ENCODE data around the gene FAM216A. TPM values are rescaled to one million over a fixed set of nuclear protein-coding genes. Genes with fewer than 3 reads are reported as not detected.

Gene FAM216A
- total RNA-seq, 2 experiments from 2014 or later: 5.5 to 7.4 TPM

- H3K27ac ChIP-seq (ENCODE audit: low read depth in 1 of 2, low read length in 2 of 2): no peak overlapping the region
- no peaks in the 10 kb centered on the region for H3K4me1 ChIP-seq (ENCODE audit: insufficient read depth, low read length)
- H3K36me3 ChIP-seq (ENCODE audit: insufficient read depth, low read length): peaks cover 77% of the 10 kb centered on the region
- DNase-seq: no peak
- Mint-ChIP-seq H3K9me3 (no peaks in the 10 kb centered on the region), H3K4me1 (ENCODE audit: low read depth) (peaks cover 3% of the 10 kb centered on the region), H3K36me3 (ENCODE audit: low read depth) (peaks cover 82% of the 10 kb centered on the region), H3K27ac (no peak overlapping the region), H3K4me3 (no peak overlapping the region), H3K27me3 (no peaks in the 10 kb centered on the region)
- intact Hi-C loops (cut with DNase I, micrococcal nuclease): no loop called here
- no peaks in the 10 kb centered on the region for H3K27me3 ChIP-seq (ENCODE audit: control insufficient read depth in 1 of 2, insufficient read depth in 2 of 2, low read length in 2 of 2)
- no peaks in the 10 kb centered on the region for H3K9me3 ChIP-seq (ENCODE audit: control insufficient read depth in 1 of 2, insufficient read depth in 1 of 2, low read length in 2 of 2)
- POLR2A ChIA-PET: interaction anchor here (1.2 kb wide), 1 partner anchor 69 kb away, joined by 3 read pairs; the partner anchor contains the start of genes FAM216A and GPN3
- no peak overlapping the region for H3K4me3 ChIP-seq (ENCODE audit: low read length)
- CTCF ChIA-PET: interaction anchor here (1.5 kb wide), 1 partner anchor 87 kb away, joined by 6 read pairs; the partner anchor contains the start of gene ARPC3
- no peak for ATAC-seq (ENCODE audit: poor library complexity)
- TF ChIP-seq, protein P1, sequence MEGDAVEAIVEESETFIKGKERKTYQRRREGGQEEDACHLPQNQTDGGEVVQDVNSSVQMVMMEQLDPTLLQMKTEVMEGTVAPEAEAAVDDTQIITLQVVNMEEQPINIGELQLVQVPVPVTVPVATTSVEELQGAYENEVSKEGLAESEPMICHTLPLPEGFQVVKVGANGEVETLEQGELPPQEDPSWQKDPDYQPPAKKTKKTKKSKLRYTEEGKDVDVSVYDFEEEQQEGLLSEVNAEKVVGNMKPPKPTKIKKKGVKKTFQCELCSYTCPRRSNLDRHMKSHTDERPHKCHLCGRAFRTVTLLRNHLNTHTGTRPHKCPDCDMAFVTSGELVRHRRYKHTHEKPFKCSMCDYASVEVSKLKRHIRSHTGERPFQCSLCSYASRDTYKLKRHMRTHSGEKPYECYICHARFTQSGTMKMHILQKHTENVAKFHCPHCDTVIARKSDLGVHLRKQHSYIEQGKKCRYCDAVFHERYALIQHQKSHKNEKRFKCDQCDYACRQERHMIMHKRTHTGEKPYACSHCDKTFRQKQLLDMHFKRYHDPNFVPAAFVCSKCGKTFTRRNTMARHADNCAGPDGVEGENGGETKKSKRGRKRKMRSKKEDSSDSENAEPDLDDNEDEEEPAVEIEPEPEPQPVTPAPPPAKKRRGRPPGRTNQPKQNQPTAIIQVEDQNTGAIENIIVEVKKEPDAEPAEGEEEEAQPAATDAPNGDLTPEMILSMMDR (IDR thresholded peaks at IDR 0.05): no peak
Observed at GRCh38 chr12:110536834-110537604, 68.4 kb downstream of the FAM216A start.

GRCh38 chr12:110537605-110538409 lies 69.2 kb downstream of the FAM216A start:
- no peak overlapping the region for H3K4me3 ChIP-seq (ENCODE audit: low read length)
- ATAC-seq (ENCODE audit: poor library complexity): no peak
- peaks cover 80% of the 10 kb centered on the region for H3K36me3 Mint-ChIP-seq (ENCODE audit: low read depth)
- ChIA-PET CTCF (interaction anchor here (1.5 kb wide), 1 partner anchor 87 kb away, joined by 6 read pairs; the partner anchor contains the start of gene ARPC3), POLR2A (no interaction called here)
- H3K27ac ChIP-seq (ENCODE audit: low read depth in 1 of 2, low read length in 2 of 2): no peak overlapping the region
- no peaks in the 10 kb centered on the region for H3K9me3 Mint-ChIP-seq
- H3K4me3 Mint-ChIP-seq: no peak overlapping the region
- no peaks in the 10 kb centered on the region for H3K9me3 ChIP-seq (ENCODE audit: control insufficient read depth in 1 of 2, insufficient read depth in 1 of 2, low read length in 2 of 2)
- peaks cover 76% of the 10 kb centered on the region for H3K36me3 ChIP-seq (ENCODE audit: insufficient read depth, low read length)
- intact Hi-C loops (cut with DNase I, micrococcal nuclease): no loop called here
- TF ChIP-seq, protein P1 (IDR thresholded peaks at IDR 0.05): no peak
- no peaks in the 10 kb centered on the region for H3K4me1 ChIP-seq (ENCODE audit: insufficient read depth, low read length)
- H3K27me3 Mint-ChIP-seq: no peaks in the 10 kb centered on the region
- H3K27ac Mint-ChIP-seq: no peak overlapping the region
- no peaks in the 10 kb centered on the region for H3K27me3 ChIP-seq (ENCODE audit: control insufficient read depth in 1 of 2, insufficient read depth in 2 of 2, low read length in 2 of 2)
- no peaks in the 10 kb centered on the region for H3K4me1 Mint-ChIP-seq (ENCODE audit: low read depth)
- no peak for DNase-seq

- TF ChIP-seq, protein P1 (IDR thresholded peaks at IDR 0.05): no peak
- peaks cover 4% of the 10 kb centered on the region for H3K4me1 ChIP-seq (ENCODE audit: insufficient read depth, low read length)
- H3K4me3 ChIP-seq (ENCODE audit: low read length): no peak overlapping the region
- ATAC-seq (ENCODE audit: poor library complexity) (no peak), DNase-seq (no peak)
- H3K27ac Mint-ChIP-seq: no peak overlapping the region
- H3K9me3 ChIP-seq (ENCODE audit: control insufficient read depth in 1 of 2, insufficient read depth in 1 of 2, low read length in 2 of 2): no peaks in the 10 kb centered on the region
- no peak overlapping the region for H3K27ac ChIP-seq (ENCODE audit: low read depth in 1 of 2, low read length in 2 of 2)
- ChIA-PET CTCF (interaction anchor here (0.9 to 1.0 kb wide), 2 partner anchors 70 to 89 kb away, joined by 3 to 5 read pairs; partner anchors contain the start of genes ARPC3 and FAM216A), POLR2A (interaction anchor here (0.9 kb wide), 1 partner anchor 42 kb away, joined by 3 read pairs; no protein-coding TSS in a partner anchor)
- H3K27me3 ChIP-seq (ENCODE audit: control insufficient read depth in 1 of 2, insufficient read depth in 2 of 2, low read length in 2 of 2): no peaks in the 10 kb centered on the region
- H3K9me3 Mint-ChIP-seq: no peaks in the 10 kb centered on the region
- no peak overlapping the region for H3K4me3 Mint-ChIP-seq
- H3K36me3 ChIP-seq (ENCODE audit: insufficient read depth, low read length): peaks cover 80% of the 10 kb centered on the region
- peaks cover 85% of the 10 kb centered on the region for H3K36me3 Mint-ChIP-seq (ENCODE audit: low read depth)
- no peaks in the 10 kb centered on the region for H3K27me3 Mint-ChIP-seq
- intact Hi-C loops (cut with DNase I, micrococcal nuclease): no loop called here
- H3K4me1 Mint-ChIP-seq (ENCODE audit: low read depth): peaks cover 8% of the 10 kb centered on the region
Observed at GRCh38 chr12:110538869-110539622, 70.4 kb downstream of the FAM216A start.

Measured in CD4-positive, alpha-beta T cell (primary cell).